Loucy (cell line): Measurements from ENCODE around the gene ISM1.

Source experiments
- H2AFZ ChIP-seq: fragments of 200-600 bp; sonication (generic); 2 replicates; pipeline ENCODE4 v1.6.0; 2016; ENCODE audit warnings: antibody characterized with exemption, mild to moderate bottlenecking, low read length, moderate library complexity
- H3F3A ChIP-seq: fragments of 200-600 bp; 2 replicates; pipeline ENCODE4 v1.6.0; 2016; ENCODE audit warnings: antibody characterized with exemption, low read depth, mild to moderate bottlenecking
- H3K27me3 ChIP-seq: fragments of 200-600 bp; sonication (generic); 2 replicates; pipeline ENCODE4 v1.6.1; 2014; ENCODE audit warnings: low read length, mild to moderate bottlenecking; ENCODE audit not compliant: insufficient read depth, poor library complexity, severe bottlenecking
- H3K36me3 ChIP-seq: fragments of 200-600 bp; sonication (generic); 2 replicates; pipeline ENCODE4 v1.6.1; 2016; ENCODE audit warnings: low read length; ENCODE audit not compliant: insufficient read depth
- H3K4me1 ChIP-seq: fragments of 200-600 bp; sonication (generic); 2 replicates; pipeline ENCODE4 v1.5.1; 2014; ENCODE audit warnings: low read length, mild to moderate bottlenecking; ENCODE audit not compliant: insufficient read depth, poor library complexity, severe bottlenecking
- H3K4me2 ChIP-seq: fragments of 200-600 bp; sonication (generic); 2 replicates; pipeline ENCODE4 v1.6.0; 2014; ENCODE audit warnings: antibody characterized with exemption, low read length, low read depth, mild to moderate bottlenecking; ENCODE audit not compliant: poor library complexity, severe bottlenecking
- H3K4me3 ChIP-seq: fragments of 200-600 bp; sonication (generic); 2 replicates; pipeline ENCODE4 v1.5.1; 2014; ENCODE audit warnings: low read length, mild to moderate bottlenecking, mixed read lengths; ENCODE audit not compliant: poor library complexity, severe bottlenecking
- H3K79me2 ChIP-seq: fragments of 200-600 bp; sonication (generic); 2 replicates; pipeline ENCODE4 v1.6.1; 2014; ENCODE audit warnings: low read length; ENCODE audit not compliant: insufficient read depth
- H3K9ac ChIP-seq: fragments of 200-600 bp; sonication (generic); 2 replicates; pipeline ENCODE4 v1.6.0; 2014; ENCODE audit warnings: mild to moderate bottlenecking, low read depth, low read length, moderate library complexity; ENCODE audit not compliant: poor library complexity, severe bottlenecking
- H3K9me2 ChIP-seq: fragments of 200-600 bp; sonication (generic); replicated peaks from 2 replicates; pipeline ENCODE4 v1.6.1; 2016; ENCODE audit warnings: low read depth, low read length, mixed read lengths
- H3K9me3 ChIP-seq: fragments of 200-600 bp; sonication (generic); 2 replicates; pipeline ENCODE4 v1.6.1; 2014; ENCODE audit warnings: mild to moderate bottlenecking, antibody characterized with exemption, low read length, low read depth; ENCODE audit not compliant: insufficient read depth
- H4K20me1 ChIP-seq: fragments of 200-600 bp; sonication (generic); 2 replicates; pipeline ENCODE4 v1.6.0; 2014; ENCODE audit warnings: antibody characterized with exemption, low read length, mild to moderate bottlenecking; ENCODE audit not compliant: insufficient read depth, poor library complexity, severe bottlenecking
- EZH2phosphoT487 ChIP-seq: fragments of 200-600 bp; IDR thresholded peaks from 2 replicates; pipeline ENCODE4 v1.6.1; 2018; ENCODE audit warnings: antibody characterized with exemption, mild to moderate bottlenecking, moderate library complexity, borderline replicate concordance
- TF ChIP-seq, protein P1 (sequence below): fragments of 200-600 bp; sonication (generic); conservative IDR thresholded peaks from 2 replicates; pipeline ENCODE4 v1.5.1; 2014; ENCODE audit warnings: mild to moderate bottlenecking, antibody characterized with exemption, low read length

ISM1 gene

DNA sequence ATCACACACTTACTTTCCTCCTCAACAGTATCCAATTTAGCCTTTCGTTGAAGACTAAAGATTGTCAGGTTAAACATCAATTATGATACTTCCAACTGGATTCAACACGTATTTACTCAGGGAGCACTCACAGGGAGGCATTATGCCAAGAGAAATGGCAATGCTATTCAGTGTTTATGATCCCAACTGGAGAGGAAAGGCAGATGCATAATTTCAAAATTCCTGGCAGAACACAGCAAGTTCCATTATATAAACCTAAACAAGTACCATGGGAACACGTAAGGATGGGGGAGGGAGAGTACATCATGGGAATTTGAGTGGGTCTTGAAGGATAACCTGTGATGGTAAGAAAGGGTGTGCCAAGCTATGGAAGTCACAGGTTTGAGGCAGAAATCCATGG lies 112.7 kb downstream of the ISM1 start:
- no peaks in the 10 kb centered on the region for H3K9me2 ChIP-seq
- no peaks in the 10 kb centered on the region for H3K79me2 ChIP-seq
- no peak for TF ChIP-seq EZH2phosphoT487
- TF ChIP-seq, protein P1, sequence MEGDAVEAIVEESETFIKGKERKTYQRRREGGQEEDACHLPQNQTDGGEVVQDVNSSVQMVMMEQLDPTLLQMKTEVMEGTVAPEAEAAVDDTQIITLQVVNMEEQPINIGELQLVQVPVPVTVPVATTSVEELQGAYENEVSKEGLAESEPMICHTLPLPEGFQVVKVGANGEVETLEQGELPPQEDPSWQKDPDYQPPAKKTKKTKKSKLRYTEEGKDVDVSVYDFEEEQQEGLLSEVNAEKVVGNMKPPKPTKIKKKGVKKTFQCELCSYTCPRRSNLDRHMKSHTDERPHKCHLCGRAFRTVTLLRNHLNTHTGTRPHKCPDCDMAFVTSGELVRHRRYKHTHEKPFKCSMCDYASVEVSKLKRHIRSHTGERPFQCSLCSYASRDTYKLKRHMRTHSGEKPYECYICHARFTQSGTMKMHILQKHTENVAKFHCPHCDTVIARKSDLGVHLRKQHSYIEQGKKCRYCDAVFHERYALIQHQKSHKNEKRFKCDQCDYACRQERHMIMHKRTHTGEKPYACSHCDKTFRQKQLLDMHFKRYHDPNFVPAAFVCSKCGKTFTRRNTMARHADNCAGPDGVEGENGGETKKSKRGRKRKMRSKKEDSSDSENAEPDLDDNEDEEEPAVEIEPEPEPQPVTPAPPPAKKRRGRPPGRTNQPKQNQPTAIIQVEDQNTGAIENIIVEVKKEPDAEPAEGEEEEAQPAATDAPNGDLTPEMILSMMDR, result no peak
- no peak overlapping the region for H3K9ac ChIP-seq
- H3F3A ChIP-seq, result no peaks in the 10 kb centered on the region
- no peak overlapping the region for H3K4me3 ChIP-seq
- H3K36me3 ChIP-seq, result no peaks in the 10 kb centered on the region
- no peaks in the 10 kb centered on the region for H3K4me1 ChIP-seq
- no peaks in the 10 kb centered on the region for H3K27me3 ChIP-seq
- no peaks in the 10 kb centered on the region for H4K20me1 ChIP-seq
- H3K9me3 ChIP-seq, result no peaks in the 10 kb centered on the region
- no peak overlapping the region for H3K4me2 ChIP-seq
- no peak overlapping the region for H2AFZ ChIP-seq

DNA sequence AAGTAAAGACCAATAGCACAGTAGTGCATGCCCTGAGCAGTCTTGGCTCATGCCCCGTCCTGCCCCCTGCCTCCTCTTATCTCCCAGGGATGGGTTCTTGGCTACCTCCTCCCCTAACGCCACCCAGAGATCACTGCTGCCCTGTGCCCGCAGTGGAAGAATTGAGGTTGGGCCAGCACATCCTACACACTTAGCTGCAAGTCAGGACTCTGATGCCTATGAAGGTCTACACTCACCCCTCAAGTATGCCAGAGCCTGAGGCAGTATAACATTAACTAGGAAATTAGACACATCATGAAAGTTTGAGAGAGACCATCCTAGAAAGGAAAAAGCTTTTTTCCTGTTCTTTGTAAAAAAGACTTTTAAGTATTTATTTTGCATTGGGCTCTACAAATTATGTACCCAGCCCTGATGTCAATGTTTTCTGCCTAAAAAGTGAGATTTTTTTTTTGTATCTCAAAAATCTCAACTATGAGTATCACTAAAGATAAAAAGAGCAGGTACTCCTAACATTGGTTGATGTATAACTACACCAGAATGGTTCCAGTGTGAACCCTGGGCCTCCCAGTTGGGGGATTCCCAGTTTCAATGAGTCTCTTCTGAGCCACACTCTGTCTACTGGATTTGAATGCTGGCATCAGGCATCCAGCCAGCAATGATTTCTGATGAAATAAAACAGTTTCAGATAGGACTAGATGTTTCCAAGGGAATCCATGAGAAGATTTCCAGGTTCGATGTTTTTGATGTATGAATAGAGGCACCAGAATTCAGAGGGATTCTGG lies 115.4 kb downstream of the ISM1 start:
- Histone ChIP-seq H3K9ac (no peak overlapping the region), H3K4me1 (no peaks in the 10 kb centered on the region), H4K20me1 (no peaks in the 10 kb centered on the region), H3K36me3 (no peaks in the 10 kb centered on the region), H3K27me3 (no peaks in the 10 kb centered on the region), H3K4me3 (no peak overlapping the region), H2AFZ (no peak overlapping the region), H3K79me2 (no peaks in the 10 kb centered on the region), H3K9me3 (no peaks in the 10 kb centered on the region), H3F3A (no peaks in the 10 kb centered on the region), H3K4me2 (no peak overlapping the region), H3K9me2 (no peaks in the 10 kb centered on the region)
- TF ChIP-seq EZH2phosphoT487, result no peak
- TF ChIP-seq, protein P1, result no peak

DNA sequence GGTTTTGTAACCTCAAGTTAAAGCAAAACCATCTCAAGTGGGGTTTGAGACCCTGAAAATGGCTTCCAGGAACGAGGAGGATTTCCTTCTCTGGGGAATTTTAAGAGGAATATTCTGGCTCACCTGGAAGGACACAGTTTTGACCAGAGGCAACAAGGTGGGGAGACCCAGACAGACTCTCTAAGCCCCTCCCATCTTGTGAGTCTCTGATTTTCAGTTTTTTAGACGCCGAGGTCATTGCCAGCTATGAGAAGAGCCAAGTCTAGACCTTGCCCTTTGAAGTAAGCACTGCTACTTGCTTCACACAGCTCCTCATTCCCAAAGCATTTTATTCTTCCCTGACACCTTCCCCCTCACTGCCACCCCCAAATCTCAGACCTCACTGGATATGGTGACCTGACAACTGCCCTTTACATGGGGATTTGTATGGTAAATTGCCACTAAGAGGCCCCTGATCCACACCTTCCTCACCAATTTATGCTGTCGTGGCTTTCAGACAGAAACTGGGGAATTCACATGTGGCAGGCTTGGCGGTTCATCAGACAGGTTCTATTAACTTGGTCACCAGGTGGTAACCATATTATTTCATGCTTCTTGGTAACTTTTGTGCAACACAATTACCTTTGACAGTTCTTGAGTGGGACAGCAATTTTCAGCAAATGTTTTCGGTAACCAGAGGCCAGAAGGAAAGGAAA lies 116.2 kb downstream of the ISM1 start:
- no peak overlapping the region for H3K4me2 ChIP-seq
- H3K9me2 ChIP-seq, result no peaks in the 10 kb centered on the region
- no peak overlapping the region for H3K4me3 ChIP-seq
- H3K36me3 ChIP-seq, result no peaks in the 10 kb centered on the region
- H3K9ac ChIP-seq, result no peak overlapping the region
- H3K9me3 ChIP-seq, result no peaks in the 10 kb centered on the region
- H4K20me1 ChIP-seq, result no peaks in the 10 kb centered on the region
- no peaks in the 10 kb centered on the region for H3K4me1 ChIP-seq
- H2AFZ ChIP-seq, result no peak overlapping the region
- no peak for TF ChIP-seq EZH2phosphoT487
- TF ChIP-seq, protein P1, result no peak
- no peaks in the 10 kb centered on the region for H3K79me2 ChIP-seq
- no peaks in the 10 kb centered on the region for H3K27me3 ChIP-seq
- no peaks in the 10 kb centered on the region for H3F3A ChIP-seq
